OCI-LY3 (cell line): Measurements from ENCODE around the gene DNAAF5.

ENCODE experiments used
- CTCF ChIP-seq: fragments of 200-600, 300-600 bp; sonication (generic); IDR thresholded peaks from 2 replicates; pipeline ENCODE4 v1.5.1; 2014; ENCODE audit warnings: antibody characterized with exemption, low read length, low read depth
- EZH2phosphoT487 ChIP-seq: fragments of 200-600 bp; shearing (Covaris generic); IDR thresholded peaks from 2 replicates; pipeline ENCODE4 v1.6.1; 2018; ENCODE audit warnings: antibody characterized with exemption, mixed run types, low read depth

- no peak for TF ChIP-seq CTCF
- no peak for TF ChIP-seq EZH2phosphoT487
These were observed 9.9 kb upstream of the DNAAF5 start for GRCh38 chr7:716636-717035.
